Measurements from ENCODE around the gene FCER2. TPM values are rescaled to one million over a fixed set of nuclear protein-coding genes. Genes with fewer than 3 reads are reported as not detected.
"Not testable (repeated sequence)": the region's sequence is repeated elsewhere in the genome, so short reads cannot be mapped to it uniquely, and the experiment has no call there.

FCER2 gene
- not detected in 2 replicates for total RNA-seq (2014; rRNA removed; shearing (Covaris generic))

GRCh38 chr19:7701654-7702457 lies at the start of gene FCER2:
FCER2 (minus strand) TSS chr19:7702131; CDS start chr19:7699760, 2,371 bp downstream.
- no peak for DNase-seq (ENCODE audit: low read depth)

GRCh38 chr19:7751157-7751783 lies 49.3 kb upstream of the FCER2 start:
- DNase-seq (ENCODE audit: low read depth), result no peak

- peak; percentile 31 for DNase-seq (ENCODE audit: low read depth)
Measured at GRCh38 chr19:7748756-7749155, 46.8 kb upstream of the FCER2 start.

GRCh38 chr19:7748171-7748570 lies 46.2 kb upstream of the FCER2 start:
- no peak for DNase-seq (ENCODE audit: low read depth)

- no peak for DNase-seq (ENCODE audit: low read depth)
Measured at GRCh38 chr19:7746903-7747884, 45.3 kb upstream of the FCER2 start, which contains the start of gene CD209. CD209 (minus strand) TSS chr19:7747534; CDS start chr19:7747511, 23 bp downstream.

GRCh38 chr19:7746306-7746705 lies 44.4 kb upstream of the FCER2 start:
- DNase-seq (ENCODE audit: low read depth), result not testable (repeated sequence)

GRCh38 chr19:7744871-7745650 lies 43.1 kb upstream of the FCER2 start:
- no peak for DNase-seq (ENCODE audit: low read depth)

GRCh38 chr19:7744199-7744786 lies 42.4 kb upstream of the FCER2 start:
- DNase-seq (ENCODE audit: low read depth), result no peak

GRCh38 chr19:7743425-7743841 lies 41.5 kb upstream of the FCER2 start:
- DNase-seq (ENCODE audit: low read depth), result no peak

GRCh38 chr19:7742991-7743390 lies 41.1 kb upstream of the FCER2 start:
- no peak for DNase-seq (ENCODE audit: low read depth)

- no peak for DNase-seq (ENCODE audit: low read depth)
Measured at GRCh38 chr19:7742575-7742974, 40.6 kb upstream of the FCER2 start.

GRCh38 chr19:7740682-7741054 lies 38.7 kb upstream of the FCER2 start:
- DNase-seq (ENCODE audit: low read depth), result no peak

- no peak for DNase-seq (ENCODE audit: low read depth)
Measured at GRCh38 chr19:7739801-7740681, 38.1 kb upstream of the FCER2 start.

- DNase-seq (ENCODE audit: low read depth), result no peak
Measured at GRCh38 chr19:7739211-7739755, 37.4 kb upstream of the FCER2 start.

- no peak for DNase-seq (ENCODE audit: low read depth)
Measured at GRCh38 chr19:7738023-7738422, 36.1 kb upstream of the FCER2 start.

GRCh38 chr19:7737215-7737614 lies 35.3 kb upstream of the FCER2 start:
- no peak for DNase-seq (ENCODE audit: low read depth)

- no peak for DNase-seq (ENCODE audit: low read depth)
Measured at GRCh38 chr19:7736148-7736547, 34.2 kb upstream of the FCER2 start.

- DNase-seq (ENCODE audit: low read depth), result no peak
Measured at GRCh38 chr19:7734220-7735203, 32.6 kb upstream of the FCER2 start.

All from RPMI7951 (cell line).